Effector CD8-positive, alpha-beta T cell (primary cell): Measurements from ENCODE around the gene TMEM37.

Source experiments
- DNase-seq: peaks from one replicate; lab custom pipeline; 2025; lab: John Stamatoyannopoulos, UW

TMEM37 gene

DNA sequence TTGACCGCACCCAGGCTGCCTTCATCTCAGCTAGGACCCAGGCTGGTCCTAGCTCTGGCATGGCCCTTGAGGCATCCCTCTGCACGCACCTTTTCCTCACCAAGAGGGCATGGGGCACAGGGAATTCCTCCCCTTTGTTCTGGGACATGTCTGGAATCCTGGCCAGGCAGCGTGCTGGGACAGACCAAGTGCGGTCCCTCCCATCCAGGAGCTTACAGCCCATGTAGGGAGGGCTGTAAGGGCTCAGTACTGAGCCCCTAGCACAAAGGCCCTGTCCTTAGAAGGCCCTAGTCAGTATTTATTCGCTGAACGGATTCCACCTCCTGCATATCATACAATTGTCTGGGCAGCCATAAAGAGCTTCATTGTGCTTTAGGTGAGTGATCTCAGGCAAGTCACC lies 3.0 kb downstream of the TMEM37 start:
- DNase-seq, result no peak

DNA sequence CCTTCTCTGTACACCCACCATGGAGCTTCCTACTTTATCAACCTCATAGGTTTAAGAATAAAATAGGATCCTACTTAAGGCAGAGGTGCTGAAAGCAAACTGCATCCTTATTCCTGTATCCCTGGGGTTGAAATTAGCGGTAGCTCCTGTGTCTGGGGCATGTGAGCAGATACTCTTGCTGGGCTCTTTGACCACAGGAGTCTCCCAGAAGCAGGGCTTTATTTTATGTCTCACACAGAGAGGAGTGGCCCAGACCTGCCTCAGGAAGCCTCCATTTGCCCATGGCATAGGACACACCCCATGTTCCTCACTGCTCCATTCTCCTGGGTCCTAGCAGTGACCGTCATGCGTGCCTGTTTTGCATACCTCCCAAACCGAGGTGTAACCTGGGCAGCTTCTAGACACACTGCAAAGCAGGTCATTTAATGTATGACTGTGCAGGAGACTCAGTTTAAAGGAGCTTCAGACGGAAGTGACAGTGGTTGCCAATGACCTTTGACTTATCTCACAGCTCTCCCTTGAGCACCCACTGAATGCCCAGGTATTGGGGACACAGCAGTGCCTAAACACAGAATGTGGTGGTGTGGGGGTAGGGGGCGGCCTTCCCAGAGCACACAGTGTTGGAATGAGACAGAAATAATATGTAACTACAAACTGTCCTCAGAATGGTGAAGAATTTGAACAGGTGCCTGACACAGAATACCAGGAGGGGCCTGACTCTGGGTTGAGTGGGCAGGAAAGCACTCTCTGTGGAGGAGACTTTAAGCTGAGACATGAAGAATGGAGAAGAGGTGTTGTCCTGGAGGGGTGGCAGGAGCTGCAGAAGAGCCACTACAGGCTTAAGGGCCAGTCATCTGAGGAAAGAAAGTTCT lies 3.7 kb downstream of the TMEM37 start:
- DNase-seq, result no peak

DNA sequence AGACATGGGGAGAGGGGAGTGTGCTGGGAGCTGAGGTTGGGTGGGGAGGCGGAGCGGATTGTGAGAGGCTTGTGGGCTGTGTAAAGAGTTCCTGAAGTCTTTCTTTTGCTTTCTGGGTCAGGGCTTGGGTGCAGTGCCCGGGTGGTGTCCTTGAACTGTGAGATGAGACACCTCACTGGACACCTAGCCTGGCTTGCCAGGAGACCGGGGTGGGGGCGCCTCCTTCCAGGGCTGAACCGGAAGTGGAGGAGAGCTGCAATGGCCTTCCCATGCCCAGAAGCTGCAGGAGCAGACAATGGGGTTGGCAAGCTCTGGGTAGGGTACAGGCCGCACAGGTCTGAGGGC lies 4.3 kb downstream of the TMEM37 start:
- DNase-seq, result no peak

DNA sequence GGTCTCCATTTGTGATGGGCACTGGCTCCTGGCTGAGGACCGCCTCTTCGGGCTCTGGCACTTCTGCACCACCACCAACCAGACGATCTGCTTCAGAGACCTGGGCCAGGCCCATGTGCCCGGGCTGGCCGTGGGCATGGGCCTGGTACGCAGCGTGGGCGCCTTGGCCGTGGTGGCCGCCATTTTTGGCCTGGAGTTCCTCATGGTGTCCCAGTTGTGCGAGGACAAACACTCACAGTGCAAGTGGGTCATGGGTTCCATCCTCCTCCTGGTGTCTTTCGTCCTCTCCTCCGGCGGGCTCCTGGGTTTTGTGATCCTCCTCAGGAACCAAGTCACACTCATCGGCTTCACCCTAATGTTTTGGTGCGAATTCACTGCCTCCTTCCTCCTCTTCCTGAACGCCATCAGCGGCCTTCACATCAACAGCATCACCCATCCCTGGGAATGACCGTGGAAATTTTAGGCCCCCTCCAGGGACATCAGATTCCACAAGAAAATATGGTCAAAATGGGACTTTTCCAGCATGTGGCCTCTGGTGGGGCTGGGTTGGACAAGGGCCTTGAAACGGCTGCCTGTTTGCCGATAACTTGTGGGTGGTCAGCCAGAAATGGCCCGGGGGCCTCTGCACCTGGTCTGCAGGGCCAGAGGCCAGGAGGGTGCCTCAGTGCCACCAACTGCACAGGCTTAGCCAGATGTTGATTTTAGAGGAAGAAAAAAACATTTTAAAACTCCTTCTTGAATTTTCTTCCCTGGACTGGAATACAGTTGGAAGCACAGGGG lies 5.5 kb downstream of the TMEM37 start:
- no peak for DNase-seq

GRCh38 chr2:119438128-119438656 lies 6.5 kb downstream of the TMEM37 start:
- no peak for DNase-seq

DNA sequence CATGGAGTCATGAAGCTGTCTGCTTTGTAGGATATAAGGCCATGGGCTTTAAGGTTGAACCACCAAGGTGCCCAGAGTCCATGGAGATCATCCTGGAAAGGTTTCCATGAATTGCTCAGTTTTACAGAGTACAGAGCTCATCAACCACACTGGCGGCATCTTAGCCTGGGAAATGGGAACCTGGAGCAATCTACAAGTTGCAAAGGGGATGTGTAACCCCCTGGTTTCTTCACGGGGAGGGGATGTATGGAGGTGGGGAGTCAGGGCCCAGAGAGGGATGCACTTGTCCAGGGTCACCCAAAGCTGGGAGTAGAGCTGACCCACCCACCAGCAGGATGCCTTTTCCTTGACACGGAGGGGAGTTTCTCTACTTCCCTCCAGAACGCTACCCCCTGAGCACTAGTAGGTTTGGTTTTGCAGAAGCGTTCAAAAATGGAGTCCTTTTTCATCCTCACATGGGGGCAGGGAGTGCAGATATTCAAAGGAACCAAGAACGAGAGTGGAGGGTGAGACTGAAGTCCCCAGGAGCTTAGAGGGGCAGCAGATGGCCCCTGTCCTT lies 7.2 kb downstream of the TMEM37 start:
- no peak for DNase-seq

DNA sequence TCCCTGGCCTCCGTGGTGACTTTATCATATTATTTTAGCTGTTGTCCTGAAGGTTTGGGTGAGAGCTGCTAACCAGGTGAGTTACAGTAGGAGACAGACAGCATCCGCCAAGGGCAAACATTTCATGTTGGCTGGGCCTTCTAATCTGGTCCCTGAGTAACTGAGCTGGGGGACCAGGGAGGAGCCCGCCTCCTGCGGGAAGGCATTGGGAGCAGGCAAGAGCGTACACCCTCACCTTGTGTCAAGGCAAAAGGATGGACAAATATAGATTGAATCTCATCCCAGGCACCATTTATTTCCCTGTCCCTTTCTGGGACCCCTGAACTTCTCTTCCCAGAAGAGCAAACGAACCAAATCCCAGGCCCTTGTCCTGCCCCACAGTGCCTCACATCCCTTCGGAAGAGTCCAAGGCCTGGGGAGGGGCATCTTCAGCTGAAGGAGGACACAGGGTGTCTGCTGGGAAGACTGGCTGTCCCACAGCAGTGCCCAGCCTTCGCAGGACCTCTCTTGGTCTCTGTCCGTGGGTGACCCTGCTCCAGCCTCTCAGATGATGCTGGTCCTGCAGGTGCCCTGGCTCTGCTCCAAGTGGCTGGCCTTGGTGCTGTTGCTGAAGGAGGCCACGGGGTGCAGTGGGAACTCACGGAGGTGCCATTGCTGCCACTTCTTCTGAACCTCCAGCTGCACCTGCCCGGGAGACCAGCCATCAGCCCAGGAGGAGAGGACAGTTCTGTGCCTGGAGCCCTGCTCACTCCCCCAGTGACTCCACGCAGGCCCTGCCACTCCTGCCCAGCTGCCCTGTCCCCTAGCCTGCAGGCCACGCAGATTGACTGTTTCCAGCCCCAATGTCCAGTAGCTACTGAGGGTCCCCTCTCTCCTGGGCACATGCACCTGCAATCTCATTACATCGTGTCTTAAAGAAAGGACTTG lies 8.2 kb downstream of the TMEM37 start:
- DNase-seq, result no peak

DNA sequence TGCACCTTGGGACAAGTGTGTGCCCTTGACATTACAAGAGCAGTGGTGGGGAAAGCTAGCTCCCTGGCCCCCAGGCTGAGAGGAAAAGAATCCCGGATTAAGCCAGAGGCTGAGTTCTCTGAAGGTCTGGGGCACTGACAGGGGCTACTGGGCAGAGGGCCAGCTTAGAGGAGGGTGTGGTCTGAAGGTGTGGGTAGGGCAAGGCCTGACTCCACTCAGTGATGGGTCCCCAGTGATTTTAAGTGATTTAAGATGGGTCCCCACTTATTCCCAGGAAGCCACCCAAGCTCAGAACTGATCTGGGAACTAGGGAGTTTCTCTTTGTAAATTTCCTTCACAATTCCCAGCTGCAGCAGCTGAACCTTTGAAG lies 8.8 kb downstream of the TMEM37 start:
- DNase-seq, result no peak

GRCh38 chr2:119440873-119441272 lies 9.2 kb downstream of the TMEM37 start:
- DNase-seq, result no peak

GRCh38 chr2:119441376-119442225 lies 9.9 kb downstream of the TMEM37 start:
- no peak for DNase-seq

GRCh38 chr2:119442226-119442619 lies 10.6 kb downstream of the TMEM37 start:
- DNase-seq, result no peak

DNA sequence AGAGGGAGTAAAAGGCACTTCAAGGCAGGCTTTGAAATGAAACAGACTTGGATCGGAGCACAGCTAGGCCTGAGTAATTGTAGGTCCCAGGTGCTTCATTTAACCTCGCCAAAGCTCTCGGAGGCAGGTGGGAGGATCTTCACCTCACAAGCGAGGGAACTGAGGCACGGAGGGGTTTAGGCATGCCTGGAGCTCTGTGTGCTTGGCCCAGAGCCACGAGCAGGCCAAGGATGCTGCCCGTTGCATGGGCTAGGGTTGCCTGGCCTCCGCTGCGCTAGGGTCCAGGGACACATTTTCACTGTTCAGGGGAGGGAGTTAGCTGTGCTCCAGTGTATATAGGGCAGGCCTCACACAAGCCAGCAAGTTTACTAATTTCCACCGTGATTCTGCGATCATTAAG lies 11.2 kb downstream of the TMEM37 start:
- DNase-seq, result no peak

- DNase-seq, result no peak
These were observed 14.4 kb downstream of the TMEM37 start for GRCh38 chr2:119446037-119446436.

GRCh38 chr2:119448427-119449141 lies 16.9 kb downstream of the TMEM37 start:
- no peak for DNase-seq

- DNase-seq, result no peak
These were observed 17.9 kb downstream of the TMEM37 start for GRCh38 chr2:119449521-119449920.

GRCh38 chr2:119451336-119452050 lies 19.8 kb downstream of the TMEM37 start:
- no peak for DNase-seq

- DNase-seq, result no peak
These were observed 22.4 kb downstream of the TMEM37 start for GRCh38 chr2:119453972-119454593.

GRCh38 chr2:119455066-119455718 lies 23.5 kb downstream of the TMEM37 start:
- no peak for DNase-seq
